Measurements from ENCODE around the gene ATF7IP. TPM values are rescaled to one million over a fixed set of nuclear protein-coding genes. Genes with fewer than 3 reads are reported as not detected.

Gene ATF7IP
- total and polyA plus RNA-seq, 7 donors, result 3.9 to 56.3 (median 28.5) TPM

- H3K36me3 ChIP-seq (ENCODE audit: insufficient read depth in 1 of 2, low read depth in 1 of 2), result no peaks in the 10 kb centered on the region
- ATAC-seq (peak in 3 of 4 donors; percentile 35 to 48 (median 43)), DNase-seq (no peak)
- H3K27ac ChIP-seq, result peak overlapping the region; percentile 97
- no peaks in the 10 kb centered on the region for H3K27me3 ChIP-seq (ENCODE audit: insufficient read depth in 3 of 3, low read length in 2 of 3)
- 9 to 14% (median 11%) methylated on average over 5 of the region's 5 CpGs for WGBS, 3 donors
- peak overlapping the region; percentile 81 for H3K4me3 ChIP-seq
- intact Hi-C loops (cut with DNase I), result loop anchor here in 1 of 2 donors (2.0 to 5.0 kb wide), 3 partner anchors 46 to 1579 kb away; partner anchors contain the start of gene APOLD1
- TF ChIP-seq, protein P1, sequence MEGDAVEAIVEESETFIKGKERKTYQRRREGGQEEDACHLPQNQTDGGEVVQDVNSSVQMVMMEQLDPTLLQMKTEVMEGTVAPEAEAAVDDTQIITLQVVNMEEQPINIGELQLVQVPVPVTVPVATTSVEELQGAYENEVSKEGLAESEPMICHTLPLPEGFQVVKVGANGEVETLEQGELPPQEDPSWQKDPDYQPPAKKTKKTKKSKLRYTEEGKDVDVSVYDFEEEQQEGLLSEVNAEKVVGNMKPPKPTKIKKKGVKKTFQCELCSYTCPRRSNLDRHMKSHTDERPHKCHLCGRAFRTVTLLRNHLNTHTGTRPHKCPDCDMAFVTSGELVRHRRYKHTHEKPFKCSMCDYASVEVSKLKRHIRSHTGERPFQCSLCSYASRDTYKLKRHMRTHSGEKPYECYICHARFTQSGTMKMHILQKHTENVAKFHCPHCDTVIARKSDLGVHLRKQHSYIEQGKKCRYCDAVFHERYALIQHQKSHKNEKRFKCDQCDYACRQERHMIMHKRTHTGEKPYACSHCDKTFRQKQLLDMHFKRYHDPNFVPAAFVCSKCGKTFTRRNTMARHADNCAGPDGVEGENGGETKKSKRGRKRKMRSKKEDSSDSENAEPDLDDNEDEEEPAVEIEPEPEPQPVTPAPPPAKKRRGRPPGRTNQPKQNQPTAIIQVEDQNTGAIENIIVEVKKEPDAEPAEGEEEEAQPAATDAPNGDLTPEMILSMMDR (IDR thresholded peaks at IDR 0.05), result peak; percentile 34
- no peaks in the 10 kb centered on the region for H3K9me3 ChIP-seq
- peaks cover 6% of the 10 kb centered on the region for H3K4me1 ChIP-seq
These were observed 942 bp downstream of the ATF7IP start for GRCh38 chr12:14366209-14367039.

- H3K27ac ChIP-seq, result peak overlapping the region; percentile 97
- WGBS, 3 donors, result 17 to 27% (median 22%) methylated on average over 7 of the region's 7 CpGs
- H3K4me1 ChIP-seq, result peaks cover 13% of the 10 kb centered on the region
- no peaks in the 10 kb centered on the region for H3K9me3 ChIP-seq
- no peaks in the 10 kb centered on the region for H3K27me3 ChIP-seq (ENCODE audit: insufficient read depth in 3 of 3, low read length in 2 of 3)
- peak overlapping the region; percentile 81 for H3K4me3 ChIP-seq
- TF ChIP-seq, protein P1 (IDR thresholded peaks at IDR 0.05), result no peak
- DNase-seq (no peak), ATAC-seq (no peak)
- intact Hi-C loops (cut with DNase I), result loop anchor here in 1 of 2 donors (2.0 to 5.0 kb wide), 3 partner anchors 45 to 1580 kb away; partner anchors contain the start of gene APOLD1
- H3K36me3 ChIP-seq (ENCODE audit: insufficient read depth in 1 of 2, low read depth in 1 of 2), result no peaks in the 10 kb centered on the region
These were observed 1.7 kb downstream of the ATF7IP start for GRCh38 chr12:14367040-14367661.

DNA sequence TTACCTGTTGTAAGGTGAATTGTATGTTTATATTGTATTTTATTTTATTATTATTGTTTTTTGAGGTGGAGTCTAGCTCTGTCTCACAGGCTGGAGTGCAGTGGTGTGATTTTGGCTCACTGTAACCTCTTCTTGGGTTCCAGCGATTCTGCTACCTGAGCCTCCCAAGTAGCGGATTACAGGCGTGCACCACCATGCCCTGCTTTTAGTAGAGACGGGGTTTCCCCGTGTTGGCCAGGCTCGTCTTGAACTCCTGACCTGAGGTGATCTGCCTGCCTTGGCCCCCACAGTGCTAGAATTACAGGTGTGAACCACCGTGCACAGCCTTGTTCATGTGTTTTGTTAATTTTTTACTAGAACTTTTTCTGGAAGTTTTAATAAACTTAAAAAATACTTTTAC, 3.8 kb downstream of the ATF7IP start:
- no peaks in the 10 kb centered on the region for H3K27me3 ChIP-seq (ENCODE audit: insufficient read depth in 3 of 3, low read length in 2 of 3)
- TF ChIP-seq, protein P1 (IDR thresholded peaks at IDR 0.05), result no peak
- WGBS, 3 donors, result 94 to 97% (median 96%) methylated on average over 7 of the region's 7 CpGs
- H3K27ac ChIP-seq, result no peak overlapping the region
- intact Hi-C loops (cut with DNase I), result loop anchor here in 1 of 2 donors (5.0 kb wide), 2 partner anchors 43 to 1582 kb away; partner anchors contain the start of gene APOLD1
- no peak overlapping the region for H3K4me3 ChIP-seq
- H3K4me1 ChIP-seq, result peaks cover 30% of the 10 kb centered on the region
- ATAC-seq, result no peak
- DNase-seq, result no peak
- H3K9me3 ChIP-seq, result no peaks in the 10 kb centered on the region
- H3K36me3 ChIP-seq (ENCODE audit: insufficient read depth in 1 of 2, low read depth in 1 of 2), result no peaks in the 10 kb centered on the region

DNA sequence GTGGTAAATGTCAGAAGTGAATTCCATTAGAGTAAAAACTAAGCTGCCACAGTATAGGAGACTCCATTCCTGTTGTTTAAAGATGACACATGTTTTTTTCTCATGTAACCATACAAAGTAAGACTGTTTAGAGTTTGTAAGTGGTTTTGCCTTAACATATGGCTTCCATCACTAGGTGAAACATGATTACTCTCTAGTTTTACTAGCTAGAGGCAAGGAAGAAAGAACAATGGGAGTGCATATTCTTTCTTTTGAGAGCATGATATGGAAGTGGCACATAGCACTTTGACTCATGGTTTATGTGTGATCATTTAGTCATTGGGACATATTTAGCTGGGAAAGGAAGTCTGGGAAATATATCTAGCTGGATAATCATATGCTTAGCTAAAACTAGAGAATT, 7.7 kb downstream of the ATF7IP start:
- Histone ChIP-seq H3K4me1 (peaks cover 31% of the 10 kb centered on the region), H3K4me3 (no peak overlapping the region), H3K27ac (peak overlapping the region; percentile 52), H3K36me3 (ENCODE audit: insufficient read depth in 1 of 2, low read depth in 1 of 2) (no peaks in the 10 kb centered on the region), H3K27me3 (ENCODE audit: insufficient read depth in 3 of 3, low read length in 2 of 3) (no peaks in the 10 kb centered on the region), H3K9me3 (no peaks in the 10 kb centered on the region)
- ATAC-seq (peak; percentile 48 to 81 (median 76)), DNase-seq (no peak)
- TF ChIP-seq, protein P1 (IDR thresholded peaks at IDR 0.05), result no peak
- intact Hi-C loops (cut with DNase I), result no loop called here
